GM12878 (cell line): ENCODE results near the gene SEMA4A. TPM values are rescaled to one million over a fixed set of nuclear protein-coding genes. Genes with fewer than 3 reads are reported as not detected.

Experiments used
- ATAC-seq: fragments of 200-7000 bp; cut with Tn5 transposase; 3 replicates; pipeline ENCODE4 v1.9.1; 2020; ENCODE audit warnings: mild to moderate bottlenecking, moderate library complexity
- BruUV-seq: library from RNA; stranded (reverse); fragments of 400-500 nt; replicated peaks from 2 replicates; lab custom pipeline; 2021; lab: Mats Ljungman, UMichigan
- CTCF ChIA-PET: fragments of 300-600 bp; sonication (Branson Sonifier 250); formaldehyde crosslinking; extraction: SDS; loops from one replicate; lab custom pipeline; 2021; ENCODE audit warnings: inconsistent platforms; lab: Yijun Ruan, JAX
- POLR2A ChIA-PET: fragments of 350-600 bp; formaldehyde crosslinking; extraction: SDS; loops from one replicate; lab custom pipeline; 2021; ENCODE audit warnings: inconsistent platforms; lab: Charles Lee
- RAD21 ChIA-PET: fragments of 300-600 bp; sonication (Branson Sonifier 250); formaldehyde crosslinking; loops from one replicate; lab custom pipeline; 2023; ENCODE audit warnings: antibody characterized with exemption; ENCODE audit not compliant: unreplicated experiment; lab: Charles Lee
- SMC1A ChIA-PET: fragments of 300-600 bp; sonication (Branson Sonifier 250); formaldehyde crosslinking; loops from one replicate; lab custom pipeline; 2023; ENCODE audit not compliant: unreplicated experiment, uncharacterized antibody; lab: Charles Lee
- DNase-seq: peaks from one replicate; pipeline ENCODE4 v3.0.0-alpha.2; 2011; ENCODE audit warnings: low read depth, low spot score
- FAIRE-seq: peaks from 3 replicates; lab custom pipeline; 2011; peaks lifted over from hg19 to GRCh38; lab: Jason Lieb, UNC
- H2AFZ ChIP-seq: 2 replicates; pipeline ENCODE4 v1.6.0; 2011; ENCODE audit warnings: low read depth, low read length, control low read depth; ENCODE audit not compliant: control insufficient read depth
- H3K27ac ChIP-seq: 2 replicates; pipeline ENCODE4 v1.5.1; 2011; ENCODE audit warnings: control low read depth; ENCODE audit not compliant: control insufficient read depth, insufficient read depth
- H3K27me3 ChIP-seq, 2 experiments: replicated peaks in 1 of 2; 2 replicates each; pipeline versions ENCODE4 v1.6.0 to v1.6.1; 2011; ENCODE audit warnings: low read length in 1 of 2; ENCODE audit not compliant: control insufficient read depth in 2 of 2, insufficient read depth in 2 of 2
- H3K36me3 ChIP-seq, 2 experiments: 2 replicates each; pipeline ENCODE4 v1.5.1; 2011; ENCODE audit warnings: low read length in 1 of 2; ENCODE audit not compliant: control insufficient read depth in 2 of 2, insufficient read depth in 2 of 2
- H3K4me1 ChIP-seq: 2 replicates; pipeline ENCODE4 v1.6.1; 2011; ENCODE audit warnings: mild to moderate bottlenecking, low read length, moderate library complexity, mixed read lengths; ENCODE audit not compliant: control insufficient read depth, insufficient read depth
- H3K4me2 ChIP-seq: 2 replicates; pipeline ENCODE4 v1.6.0; 2011; ENCODE audit warnings: control low read depth; ENCODE audit not compliant: control insufficient read depth, insufficient read depth
- H3K4me3 ChIP-seq: fragments of 200-600 bp; sonication (generic); 2 replicates; pipeline ENCODE4 v1.5.1; 2016
- H3K79me2 ChIP-seq: 2 replicates; pipeline ENCODE4 v1.6.0; 2011; ENCODE audit warnings: low read length; ENCODE audit not compliant: control insufficient read depth, insufficient read depth
- H3K9ac ChIP-seq: 2 replicates; pipeline ENCODE4 v1.8.0; 2011; ENCODE audit warnings: low read length, control low read depth, mixed read lengths; ENCODE audit not compliant: control insufficient read depth, insufficient read depth
- H3K9me3 ChIP-seq: replicated peaks from 3 replicates; pipeline ENCODE4 v1.5.1; 2011; ENCODE audit warnings: mild to moderate bottlenecking, low read length; ENCODE audit not compliant: control insufficient read depth, insufficient read depth
- H4K20me1 ChIP-seq: 2 replicates; pipeline ENCODE4 v1.6.0; 2011; ENCODE audit not compliant: control insufficient read depth, insufficient read depth
- EGR1 ChIP-seq, 2 experiments: IDR thresholded peaks; 1 replicate in 1 of 2; 2 replicates in 1 of 2; pipeline ENCODE4 v1.6.1; 2011 to 2012; ENCODE audit warnings: low read depth in 2 of 2, low read length in 2 of 2, borderline replicate concordance in 1 of 2, mild to moderate bottlenecking in 1 of 2, moderate library complexity in 1 of 2
- NBN ChIP-seq: fragments of 450-650 bp; IDR thresholded peaks from 2 replicates; pipeline ENCODE4 v1.6.1; 2016
- WGBS: methylation state at CpG from one replicate; pipeline ENCODE4 v1.1.6; 2016; ENCODE audit warnings: low lambda C conversion rate; ENCODE audit not compliant: insufficient replicate concordance, insufficient coverage; ENCODE audit errors: missing lambda C conversion rate; 5-methylcytosine and 5-hydroxymethylcytosine counted together
- in situ Hi-C: fragments of 300-500 bp; cut with MboI; formaldehyde crosslinking; loops from 9 replicates; pipeline ENCODE4 v1.14.3; 2018; ENCODE audit warnings: mixed read lengths
- intact Hi-C: fragments of 100-400 bp; cut with micrococcal nuclease; formaldehyde crosslinking; loops from one replicate; pipeline ENCODE4 v1.14.2; 2022; ENCODE audit not compliant: unreplicated experiment
- polyA plus RNA-seq, 11 experiments: library from polyadenylated mRNA; depleted of rRNA in 4 of 11; unstranded in 6 of 11; stranded (reverse) in 5 of 11; fragments of >200 nt; fragmentation: Nextera tagmentation in 4 of 11; fragmentation: Illumina TruSeq in 1 of 11; extraction: Ambion mirVana in 4 of 11; extraction: Trizol in 1 of 11; gene quantifications; 1 replicate in 1 of 11; 2 replicates in 10 of 11; pipeline versions ENCODE4 v1.2.1 to v1.2.3, GENCODE V29; 2011 to 2016; ENCODE audit warnings: inconsistent platforms in 2 of 11, missing spikeins in 2 of 11, low read depth in 1 of 11
- total RNA-seq, 4 experiments: library from RNA; depleted of rRNA in 3 of 4; stranded (reverse); fragments of >200 nt in 3 of 4; fragmentation: Illumina TruSeq in 1 of 4; extraction: Trizol in 1 of 4; gene quantifications; 2 replicates each; pipeline versions ENCODE4 v1.2.1 to v1.2.3, GENCODE V29; 2013 to 2021

Gene SEMA4A
- total and polyA plus RNA-seq, 10 of the 15 experiments (the other 5 are each of a cell fraction or from before 2014, with no cell fraction given), result 2.6 to 64.2 (median 32.8) TPM

DNA sequence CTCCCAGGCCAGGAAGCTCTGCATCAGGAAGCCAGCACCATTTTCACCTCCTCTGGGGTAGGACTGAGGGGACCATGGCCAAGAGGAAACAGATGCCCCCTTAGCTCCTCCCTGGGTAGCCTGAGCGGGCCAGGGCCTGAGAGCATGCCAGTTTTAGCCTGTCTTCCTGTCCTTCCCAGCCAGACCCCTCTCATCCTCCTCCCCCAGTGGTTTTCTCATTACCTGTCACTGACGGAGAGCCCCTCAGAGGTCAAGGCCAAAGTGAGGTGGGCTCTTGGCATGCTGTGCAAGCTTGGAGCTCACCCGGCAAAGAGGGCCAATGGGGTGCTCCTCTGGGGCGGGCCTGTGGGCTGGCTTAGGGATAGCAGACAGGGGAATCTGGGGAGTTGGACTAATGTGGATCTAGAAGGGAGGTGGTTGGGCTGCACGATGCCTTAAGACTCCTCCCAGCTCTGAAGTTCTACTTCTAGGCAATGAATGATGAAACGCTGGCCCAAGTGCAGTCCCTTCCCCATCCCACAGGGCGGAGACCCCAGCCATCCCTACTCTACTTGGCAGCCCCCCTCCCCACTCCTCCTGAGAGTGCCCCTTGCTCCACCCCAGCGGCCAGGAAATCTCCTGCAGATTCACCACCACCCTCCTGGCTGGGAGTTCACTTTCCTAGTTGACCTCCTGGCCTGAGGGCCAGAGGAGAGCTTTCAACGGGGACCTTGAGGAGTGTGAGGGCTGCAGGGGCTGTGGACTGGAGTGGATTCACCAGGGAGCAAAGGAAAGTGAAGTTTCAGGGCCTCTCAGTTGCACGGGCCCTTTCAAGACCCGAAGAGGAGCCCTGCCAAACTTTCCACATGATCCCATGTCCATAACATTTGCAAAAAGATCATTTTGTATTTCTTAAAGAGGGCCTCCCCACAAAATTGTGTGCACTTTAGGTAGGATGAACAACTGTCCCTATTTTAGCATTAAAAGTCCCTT is 48.2 kb upstream of the SEMA4A start:
- intact Hi-C loops, result no loop called here
- BruUV-seq, result no TSS peak
- no peak for FAIRE-seq
- no peak for DNase-seq
- H3K4me2 ChIP-seq, result peak overlapping the region; percentile 85
- TF ChIP-seq NBN, result no peak
- TF ChIP-seq EGR1 (IDR thresholded peaks at IDR 0.05; ENCODE audit: borderline replicate concordance in 1 of 2, low read depth in 2 of 2, low read length in 2 of 2), result peak in 1 of 2 experiments; percentile 5; a peak in 1 of 3 replicates
- TF ChIP-seq, all 136 proteins: peak for 1
- CTCF ChIA-PET, result interaction anchor here (0.6 to 21.5 kb wide), 7 partner anchors 9 to 621 kb away, joined by 3 to 1294 read pairs (median 3); partner anchors contain the start of gene LMNA
- peak overlapping the region; percentile 54 for H3K27ac ChIP-seq
- peak overlapping the region; percentile 26; the same call in 1 of the 2 replicates for H2AFZ ChIP-seq
- peak overlapping the region; percentile 66 for H3K9ac ChIP-seq
- H3K27me3 ChIP-seq, result no peaks in the 10 kb centered on the region
- no peak for ATAC-seq
- no peaks in the 10 kb centered on the region for H3K79me2 ChIP-seq
- no peaks in the 10 kb centered on the region for H4K20me1 ChIP-seq
- WGBS, result 76% methylated on average over 11 of the region's 11 CpGs
- in situ Hi-C loops, result no loop called here
- H3K4me1 ChIP-seq, result peaks cover 30% of the 10 kb centered on the region
- no peaks in the 10 kb centered on the region for H3K36me3 ChIP-seq
- H3K4me3 ChIP-seq, result peak overlapping the region; percentile 69
- SMC1A ChIA-PET, result interaction anchor here (0.6 to 23.8 kb wide), 3 partner anchors 8 to 31 kb away, joined by 3 to 874 read pairs (median 3); partner anchors contain the start of gene LMNA
- POLR2A ChIA-PET, result interaction anchor here (0.9 to 6.1 kb wide), 6 partner anchors 8 to 43 kb away, joined by 4 to 128 read pairs (median 8); partner anchors contain the start of gene LMNA
- RAD21 ChIA-PET, result interaction anchor here (2.2 to 22.4 kb wide), 2 partner anchors 8 to 17 kb away, joined by 26 to 695 read pairs; partner anchors contain the start of gene LMNA
- H3K9me3 ChIP-seq, result no peaks in the 10 kb centered on the region
